Stimulated activated CD4-positive, alpha-beta T cell treated with anti-CD3 and anti-CD28 coated beads, TNF-alpha, amount 100 ng/mL, for 24 hours (primary cell): ENCODE measurements around the gene RXYLT1.
A peak's percentile ranks its signal among the peaks of the same experiment; 100 is the strongest.
"Not testable (repeated sequence)": the region's sequence is repeated elsewhere in the genome, so short reads cannot be mapped to it uniquely, and the experiment has no call there.

ENCODE experiments used
- DNase-seq, 3 experiments: peaks; one replicate each; pipeline ENCODE4 v3.0.0-alpha.2; 2020; ENCODE audit warnings: low read depth in 3 of 3

RXYLT1 gene

DNA sequence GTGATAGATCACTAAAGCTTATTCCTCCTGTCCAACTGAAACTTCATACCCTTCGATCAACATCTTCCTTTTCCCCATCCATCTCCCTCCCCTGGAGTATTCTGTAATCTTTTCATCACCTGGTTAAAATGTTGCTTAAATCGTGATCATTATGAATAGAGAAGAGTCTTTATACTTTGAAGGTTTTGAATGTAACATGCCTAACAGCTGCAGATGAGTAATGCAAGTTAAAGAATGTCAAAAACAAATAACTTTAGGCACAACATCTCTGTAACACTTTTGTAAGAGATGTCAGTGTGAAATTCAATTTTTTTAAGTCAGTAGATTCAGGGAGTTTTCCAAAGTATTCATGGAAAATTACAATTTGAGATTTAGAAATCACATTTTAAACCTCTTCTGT, 25.0 kb downstream of the RXYLT1 start:
- no peak for DNase-seq

DNA sequence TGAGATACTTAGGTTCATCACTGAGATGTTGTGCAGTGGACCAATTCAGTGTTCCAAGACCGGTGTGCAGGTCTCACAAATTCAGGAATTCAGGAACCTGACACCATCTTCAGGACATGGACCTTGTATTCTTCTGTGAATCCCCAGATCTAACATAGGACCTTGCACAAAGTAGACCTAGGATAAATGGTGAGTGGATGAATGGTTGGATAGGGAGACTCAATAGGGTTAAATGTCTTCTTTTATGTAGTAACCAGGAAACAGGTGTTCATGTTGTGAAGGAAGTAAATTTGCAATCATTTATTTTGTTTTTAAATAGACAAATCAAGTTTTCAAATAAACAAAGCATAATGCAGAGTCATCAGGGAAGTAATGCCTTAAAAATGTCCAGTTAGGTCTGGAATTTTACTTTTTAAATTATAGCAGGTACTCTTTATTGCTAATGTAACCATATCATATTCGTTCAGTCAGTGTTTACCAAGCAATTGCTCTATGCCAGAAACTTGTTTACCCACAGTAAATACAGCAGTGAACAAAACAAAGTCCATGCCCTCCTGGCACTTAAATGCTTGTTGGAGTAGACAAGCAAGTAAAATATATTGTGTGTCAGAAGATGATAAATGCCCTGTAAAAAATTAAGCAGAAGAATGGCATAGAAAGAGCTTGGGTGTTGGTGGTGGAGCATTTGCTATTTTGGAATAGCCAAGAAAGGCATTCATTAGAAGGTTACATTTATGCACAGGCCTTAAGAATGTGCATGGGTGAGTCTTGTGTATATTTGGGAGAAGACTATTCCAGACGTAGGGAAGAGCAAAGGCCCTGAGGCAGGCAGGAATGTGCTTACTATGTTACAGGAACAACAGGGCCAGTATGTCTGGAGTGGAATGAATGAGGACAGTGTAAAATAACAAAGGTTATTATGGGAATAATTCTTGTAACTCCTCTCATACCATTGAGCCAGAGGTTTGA, 26.3 kb downstream of the RXYLT1 start:
- DNase-seq: no peak

DNA sequence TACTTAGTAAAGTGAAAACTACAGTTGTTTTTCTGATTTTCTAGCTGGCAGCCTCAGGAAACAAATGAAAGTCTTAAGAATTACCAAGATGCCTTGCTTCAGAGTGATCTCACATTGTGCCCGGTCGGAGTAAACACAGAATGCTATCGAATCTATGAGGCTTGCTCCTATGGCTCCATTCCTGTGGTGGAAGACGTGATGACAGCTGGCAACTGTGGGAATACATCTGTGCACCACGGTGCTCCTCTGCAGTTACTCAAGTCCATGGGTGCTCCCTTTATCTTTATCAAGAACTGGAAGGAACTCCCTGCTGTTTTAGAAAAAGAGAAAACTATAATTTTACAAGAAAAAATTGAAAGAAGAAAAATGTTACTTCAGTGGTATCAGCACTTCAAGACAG, 28.9 kb downstream of the RXYLT1 start:
- DNase-seq: no peak

- no peak for DNase-seq
Observed at GRCh38 chr12:63809566-63809965, 29.9 kb downstream of the RXYLT1 start.

- no peak for DNase-seq
Observed at GRCh38 chr12:63811334-63811733, 31.6 kb downstream of the RXYLT1 start.

GRCh38 chr12:63811755-63812154, 32.0 kb downstream of the RXYLT1 start:
- DNase-seq: no peak

DNA sequence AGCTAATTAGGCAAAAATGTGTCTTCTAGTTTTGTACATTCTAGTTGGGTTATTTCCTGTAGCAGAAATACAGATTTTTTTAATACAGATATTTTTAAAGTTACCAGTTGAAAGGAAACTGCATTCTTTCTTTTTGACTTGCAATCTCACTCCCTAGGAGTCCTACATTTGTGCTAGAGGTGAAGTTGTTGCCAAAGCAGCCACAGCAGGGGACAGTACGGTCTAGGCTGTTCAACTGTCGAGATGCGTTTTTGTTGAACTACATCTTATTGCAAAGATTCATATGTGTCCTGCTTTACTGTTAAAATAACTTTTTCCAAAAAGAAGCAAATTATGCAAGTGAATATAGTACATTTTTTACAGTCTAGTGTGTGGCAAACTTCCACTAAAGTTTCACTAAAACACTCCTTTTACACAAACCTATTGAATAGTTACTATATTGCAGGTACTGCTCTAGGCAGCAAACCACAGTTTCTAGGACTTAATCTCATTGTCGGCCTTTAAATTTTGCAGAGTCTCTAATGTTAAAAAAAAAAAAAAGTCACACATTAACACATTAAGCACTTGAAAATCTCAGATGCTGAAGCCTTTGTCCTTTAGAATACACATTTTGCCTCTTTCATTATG, 34.5 kb downstream of the RXYLT1 start:
- no peak for DNase-seq

GRCh38 chr12:63815482-63815852, 35.8 kb downstream of the RXYLT1 start:
- DNase-seq: no peak

GRCh38 chr12:63816031-63816430, 36.3 kb downstream of the RXYLT1 start:
- DNase-seq: no peak

DNA sequence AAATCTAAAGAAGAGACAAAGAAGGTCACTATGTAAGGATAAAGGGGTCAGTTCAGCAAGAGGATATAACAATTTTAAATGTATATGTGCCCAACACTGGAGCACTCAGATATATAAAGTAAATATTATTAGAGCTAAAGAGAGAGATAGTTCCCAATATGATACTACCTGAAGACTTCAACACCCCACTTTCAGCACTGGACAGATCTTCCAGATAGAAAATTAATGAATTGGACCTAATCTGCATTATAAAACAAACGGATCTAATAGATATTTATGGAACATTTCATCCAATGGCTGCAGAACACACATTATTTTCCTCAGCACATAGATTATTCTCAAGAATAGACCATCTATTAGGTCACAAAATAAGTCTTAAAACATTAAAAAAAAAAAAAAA, 40.7 kb downstream of the RXYLT1 start:
- DNase-seq: no peak

- DNase-seq: no peak
Observed at GRCh38 chr12:63821781-63822251, 42.1 kb downstream of the RXYLT1 start.

GRCh38 chr12:63822352-63822751, 42.6 kb downstream of the RXYLT1 start:
- DNase-seq: no peak

- no peak for DNase-seq
Observed at GRCh38 chr12:63823040-63823439, 43.3 kb downstream of the RXYLT1 start.

DNA sequence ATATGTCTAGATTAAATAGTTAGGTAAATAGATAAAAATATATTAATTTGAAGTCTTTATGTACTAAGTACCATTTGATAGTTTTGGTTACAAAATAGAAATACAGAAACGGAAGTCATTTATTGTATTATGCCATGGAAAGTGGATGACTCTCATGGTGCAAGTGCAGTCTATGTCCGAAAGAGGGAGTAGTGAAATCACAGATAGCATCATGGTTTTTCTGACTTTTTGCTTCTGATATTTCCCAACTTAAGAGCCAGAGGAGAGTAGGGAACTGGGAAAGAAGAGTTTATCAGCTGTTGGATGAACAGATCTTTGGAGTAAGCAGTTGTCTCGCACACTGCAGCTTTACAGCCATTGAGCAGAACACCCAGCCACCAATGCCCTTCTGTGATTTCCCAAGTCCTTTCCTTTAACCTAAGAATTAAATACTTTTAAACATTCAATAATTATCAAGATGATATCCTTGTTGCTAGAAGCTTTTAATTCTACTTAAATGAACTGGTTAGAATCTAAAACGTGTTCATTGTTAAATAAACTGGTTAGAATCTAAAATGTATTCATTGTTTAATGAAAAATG, 46.4 kb downstream of the RXYLT1 start:
- DNase-seq: no peak

DNA sequence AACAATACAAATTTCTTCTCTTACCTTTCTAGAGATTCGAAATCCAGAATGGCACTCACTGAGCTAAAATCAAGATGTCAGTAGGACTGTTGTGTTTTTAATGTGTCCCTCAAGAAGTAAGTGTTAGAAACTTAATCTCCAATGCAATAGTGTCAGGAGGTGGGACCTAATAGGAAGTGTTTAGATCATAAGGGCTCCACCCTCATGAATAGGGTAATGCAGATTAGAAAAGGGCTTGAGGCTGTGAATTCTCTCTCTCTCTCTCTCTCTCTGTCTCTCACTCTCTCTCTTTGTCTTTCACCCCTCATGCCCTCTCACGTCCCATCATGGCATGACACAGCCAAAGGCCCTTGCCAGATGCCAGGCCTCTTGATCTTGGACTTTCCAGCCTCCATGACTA, 49.2 kb downstream of the RXYLT1 start:
- DNase-seq: no peak

GRCh38 chr12:63836046-63836445, 56.3 kb downstream of the RXYLT1 start:
- DNase-seq: no peak

DNA sequence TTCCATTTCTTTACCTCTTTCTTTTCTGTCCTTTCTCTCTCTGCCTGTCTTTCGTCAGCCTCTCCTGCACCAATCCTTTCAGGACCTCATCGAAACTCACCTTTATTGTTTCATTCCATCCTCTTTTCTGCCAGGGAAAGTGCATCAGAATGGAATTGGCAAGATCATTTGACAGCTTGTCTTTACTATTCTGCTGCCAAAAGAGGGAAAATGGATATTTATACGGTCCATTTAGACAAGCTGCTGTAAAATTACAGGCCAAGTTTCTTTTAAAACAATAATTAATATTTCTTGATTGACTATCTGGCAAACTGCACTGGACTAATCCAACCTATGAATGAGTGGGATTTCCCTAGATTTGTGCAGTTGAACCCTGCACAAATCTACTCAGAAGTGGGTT, 57.2 kb downstream of the RXYLT1 start:
- no peak for DNase-seq

DNA sequence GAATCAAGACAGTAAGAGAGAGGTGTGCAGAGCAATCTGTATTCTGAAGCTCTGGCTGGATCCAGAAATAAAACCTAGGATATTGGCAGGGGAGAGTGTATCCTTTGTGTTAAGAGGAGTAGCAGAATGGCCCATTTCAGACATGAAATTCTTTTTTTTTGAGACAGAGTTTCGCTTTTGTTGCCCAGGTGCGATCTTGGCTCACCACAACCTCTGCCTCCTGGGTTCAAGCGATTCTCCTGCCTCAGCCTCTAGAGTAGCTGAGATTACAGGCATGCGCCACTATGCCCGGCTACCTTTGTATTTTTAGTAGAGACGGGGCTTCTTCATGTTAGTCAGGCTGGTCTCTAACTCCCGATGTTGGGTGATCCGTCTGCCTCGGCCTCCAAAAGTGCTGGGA, 58.7 kb downstream of the RXYLT1 start:
- DNase-seq: no peak

GRCh38 chr12:63841011-63841410, 61.3 kb downstream of the RXYLT1 start:
- DNase-seq: no peak

DNA sequence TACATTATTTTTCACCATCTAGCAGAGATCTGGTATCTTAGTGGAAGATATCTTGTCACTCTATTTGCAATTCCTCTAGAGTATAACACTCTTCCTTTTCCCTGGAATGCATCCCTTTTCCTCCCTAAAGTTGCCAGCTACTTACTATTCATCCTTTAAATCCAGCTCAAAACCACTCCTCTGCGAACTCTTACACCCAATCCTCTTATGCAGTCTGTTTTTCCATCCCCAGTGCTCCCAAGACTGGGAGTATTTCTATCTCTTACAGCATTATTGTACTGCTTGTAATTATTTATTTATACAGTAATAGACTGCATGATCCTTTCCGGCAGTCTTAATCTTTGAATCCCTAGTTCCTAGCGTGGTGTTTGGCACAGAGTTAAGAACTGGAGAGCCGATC, 61.9 kb downstream of the RXYLT1 start:
- no peak for DNase-seq

DNA sequence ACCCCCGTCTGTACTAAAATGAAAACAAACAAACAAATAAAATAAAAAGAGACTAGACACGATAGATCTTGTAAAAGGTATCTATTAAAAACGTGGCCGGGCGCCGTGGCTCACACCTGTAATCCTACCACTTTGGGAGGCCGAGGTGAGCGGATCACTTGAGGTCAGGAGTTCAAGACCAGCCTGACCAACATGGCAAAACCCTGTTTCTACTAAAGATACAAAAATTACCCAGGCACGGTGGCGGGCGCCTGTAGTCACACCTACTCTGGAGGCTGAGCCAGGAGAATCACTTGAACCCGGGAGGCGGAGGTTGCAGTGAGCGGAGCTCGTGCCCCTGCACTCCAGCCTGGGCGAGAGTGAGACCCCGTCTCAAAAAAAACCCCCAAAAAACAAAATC, 63.0 kb downstream of the RXYLT1 start:
- not testable (repeated sequence) for DNase-seq

- peak in 1 of 3 experiments; percentile 11 for DNase-seq
Observed at GRCh38 chr12:63843254-63843720, 63.6 kb downstream of the RXYLT1 start.
